Right atrium auricular region (tissue), 2 donors: ENCODE measurements around the gene CCDC192. TPM values are rescaled to one million over a fixed set of nuclear protein-coding genes. Genes with fewer than 3 reads are reported as not detected.

Experiments
- DNase-seq: peaks from one replicate; pipeline ENCODE4 v3.0.0-alpha.2; 2019; ENCODE audit warnings: low spot score
- H3K27ac ChIP-seq, 2 donors: fragments of 200-600 bp; sonication (generic); 1 replicate in 1 of 2; 2 replicates in 1 of 2; pipeline ENCODE4 v1.5.1; 2016 to 2019
- H3K27me3 ChIP-seq, 2 donors: fragments of 200-600 bp; sonication (generic); one replicate each; pipeline versions ENCODE4 v1.5.1 to v1.6.0; 2017 to 2019
- H3K36me3 ChIP-seq: fragments of 200-600 bp; sonication (generic); one replicate; pipeline ENCODE4 v1.5.1; 2016
- H3K4me1 ChIP-seq, 2 donors: fragments of 200-600 bp; sonication (generic); one replicate each; pipeline versions ENCODE4 v1.5.1 to v1.6.0; 2017 to 2019
- H3K4me3 ChIP-seq, 2 donors: fragments of 200-600 bp; sonication (generic); 1 replicate in 1 of 2; 2 replicates in 1 of 2; pipeline ENCODE4 v1.5.1; 2017 to 2019; ENCODE audit warnings: mild to moderate bottlenecking in 1 of 2, moderate library complexity in 1 of 2
- H3K9me3 ChIP-seq, 2 donors: fragments of 200-600 bp; sonication (generic); one replicate each; pipeline ENCODE4 v1.5.1; 2019
- total RNA-seq, 2 donors: library from RNA; depleted of rRNA; stranded (reverse); fragments of >200 nt; gene quantifications; one replicate each; pipeline ENCODE4 v1.1.0, GENCODE V29; 2016
- TF ChIP-seq, protein P1 (sequence below), 2 donors: fragments of 200-600 bp; sonication (generic); IDR thresholded peaks; one replicate each; pipeline ENCODE4 v1.5.1; 2019; ENCODE audit warnings: antibody characterized with exemption in 2 of 2

The CCDC192 gene
- total RNA-seq, 2 donors from 2014 or later = not detected

DNA sequence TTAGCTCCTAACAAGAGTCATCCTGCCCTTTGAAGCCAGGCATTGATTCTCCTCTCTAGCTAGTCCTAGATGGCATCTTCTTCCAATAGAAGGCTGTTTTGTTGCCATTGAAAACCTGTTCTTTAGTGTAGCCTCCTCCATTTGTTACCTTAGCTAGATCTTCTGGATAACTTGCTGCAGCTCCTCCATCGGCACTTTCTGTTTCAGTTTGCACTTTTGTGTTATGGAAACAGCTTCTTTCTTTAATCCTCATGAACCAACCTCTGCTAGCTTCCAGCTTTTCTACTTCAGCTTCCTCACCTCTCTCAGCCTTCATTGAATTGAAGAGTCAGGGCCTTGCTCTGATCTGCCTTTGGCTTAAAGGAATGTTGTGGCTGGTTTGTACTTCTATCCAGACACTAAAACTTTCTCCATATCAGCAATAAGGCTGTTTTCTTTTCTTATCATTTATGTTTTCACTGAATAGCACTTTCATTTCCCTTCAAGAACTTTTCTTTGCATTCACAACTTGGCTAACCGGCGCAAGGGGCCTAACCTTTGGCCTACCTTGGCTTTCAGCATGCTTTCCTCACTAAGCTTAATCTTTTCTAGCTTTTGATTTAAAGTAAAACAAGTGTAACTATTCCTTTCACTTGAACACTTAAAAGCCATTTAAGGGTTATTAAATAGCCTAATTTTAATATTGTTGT is 213.8 kb downstream of the CCDC192 start:
- H3K4me1 ChIP-seq = no peaks in the 10 kb centered on the region
- TF ChIP-seq, protein P1, sequence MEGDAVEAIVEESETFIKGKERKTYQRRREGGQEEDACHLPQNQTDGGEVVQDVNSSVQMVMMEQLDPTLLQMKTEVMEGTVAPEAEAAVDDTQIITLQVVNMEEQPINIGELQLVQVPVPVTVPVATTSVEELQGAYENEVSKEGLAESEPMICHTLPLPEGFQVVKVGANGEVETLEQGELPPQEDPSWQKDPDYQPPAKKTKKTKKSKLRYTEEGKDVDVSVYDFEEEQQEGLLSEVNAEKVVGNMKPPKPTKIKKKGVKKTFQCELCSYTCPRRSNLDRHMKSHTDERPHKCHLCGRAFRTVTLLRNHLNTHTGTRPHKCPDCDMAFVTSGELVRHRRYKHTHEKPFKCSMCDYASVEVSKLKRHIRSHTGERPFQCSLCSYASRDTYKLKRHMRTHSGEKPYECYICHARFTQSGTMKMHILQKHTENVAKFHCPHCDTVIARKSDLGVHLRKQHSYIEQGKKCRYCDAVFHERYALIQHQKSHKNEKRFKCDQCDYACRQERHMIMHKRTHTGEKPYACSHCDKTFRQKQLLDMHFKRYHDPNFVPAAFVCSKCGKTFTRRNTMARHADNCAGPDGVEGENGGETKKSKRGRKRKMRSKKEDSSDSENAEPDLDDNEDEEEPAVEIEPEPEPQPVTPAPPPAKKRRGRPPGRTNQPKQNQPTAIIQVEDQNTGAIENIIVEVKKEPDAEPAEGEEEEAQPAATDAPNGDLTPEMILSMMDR (IDR thresholded peaks at IDR 0.05) = no peak
- H3K27ac ChIP-seq = no peak overlapping the region
- H3K27me3 ChIP-seq = no peaks in the 10 kb centered on the region
- H3K9me3 ChIP-seq = no peaks in the 10 kb centered on the region
- H3K4me3 ChIP-seq = no peak overlapping the region
- no peaks in the 10 kb centered on the region for H3K36me3 ChIP-seq
- DNase-seq = no peak

DNA sequence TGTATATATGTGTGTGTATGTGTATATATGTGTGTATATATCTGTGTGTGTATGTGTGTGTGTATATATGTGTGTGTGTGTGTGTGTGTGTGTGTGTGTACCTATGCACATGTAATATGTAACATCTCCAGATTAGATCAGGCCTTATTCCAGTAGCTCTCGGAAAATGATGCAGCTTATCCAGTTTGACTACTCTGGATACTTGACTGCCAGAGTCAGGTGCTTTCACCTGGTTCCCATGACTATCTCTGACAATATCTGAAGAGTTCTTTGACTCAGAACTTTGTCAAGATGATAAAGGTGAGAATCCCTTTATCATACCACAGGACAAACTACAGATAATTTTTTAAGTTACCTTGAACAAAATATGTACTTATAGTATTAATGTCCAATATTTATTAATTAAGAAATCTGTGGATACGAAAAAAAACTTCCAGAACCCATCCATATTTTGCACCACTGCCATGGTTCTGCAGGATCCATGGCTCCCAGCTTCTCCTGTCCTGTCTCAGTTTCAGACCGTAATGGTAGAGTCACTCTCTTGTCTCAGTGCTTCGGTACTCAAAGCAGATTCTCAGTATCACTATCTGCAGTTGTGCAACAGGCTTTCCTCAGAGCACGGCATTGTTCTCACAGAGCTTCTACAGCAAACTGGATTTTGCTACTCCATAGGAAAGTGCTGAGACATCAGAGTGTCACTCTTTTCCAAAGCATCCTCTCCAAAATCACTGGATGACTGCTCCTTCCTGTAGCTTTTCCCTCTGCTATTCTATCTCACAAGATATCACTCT is 216.0 kb downstream of the CCDC192 start:
- Histone ChIP-seq H3K27me3 (no peaks in the 10 kb centered on the region), H3K9me3 (no peaks in the 10 kb centered on the region), H3K36me3 (no peaks in the 10 kb centered on the region), H3K4me1 (no peaks in the 10 kb centered on the region), H3K27ac (no peak overlapping the region), H3K4me3 (no peak overlapping the region)
- TF ChIP-seq, protein P1 (IDR thresholded peaks at IDR 0.05) = no peak
- DNase-seq = no peak

DNA sequence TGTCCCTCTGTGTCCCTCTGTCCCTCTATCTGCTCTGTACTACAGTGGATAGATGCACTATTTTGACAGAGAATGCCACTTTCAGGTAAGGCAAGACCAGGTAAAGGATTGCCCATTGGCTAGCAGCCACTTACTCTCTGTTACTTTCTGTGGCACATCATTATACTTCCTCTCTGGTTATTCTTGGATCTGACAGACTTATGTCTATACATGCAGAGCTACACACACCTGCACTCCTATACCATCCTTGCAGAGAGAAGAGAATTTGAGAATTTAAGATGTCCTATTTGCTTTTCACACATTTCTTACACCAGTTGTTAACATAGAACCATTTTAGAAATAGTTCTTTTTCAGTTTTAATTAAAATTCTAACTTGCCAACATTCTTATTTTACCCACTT is 216.6 kb downstream of the CCDC192 start:
- H3K4me1 ChIP-seq = no peaks in the 10 kb centered on the region
- no peak overlapping the region for H3K4me3 ChIP-seq
- TF ChIP-seq, protein P1 (IDR thresholded peaks at IDR 0.05) = no peak
- H3K27me3 ChIP-seq = no peaks in the 10 kb centered on the region
- H3K36me3 ChIP-seq = no peaks in the 10 kb centered on the region
- no peak for DNase-seq
- no peaks in the 10 kb centered on the region for H3K9me3 ChIP-seq
- no peak overlapping the region for H3K27ac ChIP-seq

DNA sequence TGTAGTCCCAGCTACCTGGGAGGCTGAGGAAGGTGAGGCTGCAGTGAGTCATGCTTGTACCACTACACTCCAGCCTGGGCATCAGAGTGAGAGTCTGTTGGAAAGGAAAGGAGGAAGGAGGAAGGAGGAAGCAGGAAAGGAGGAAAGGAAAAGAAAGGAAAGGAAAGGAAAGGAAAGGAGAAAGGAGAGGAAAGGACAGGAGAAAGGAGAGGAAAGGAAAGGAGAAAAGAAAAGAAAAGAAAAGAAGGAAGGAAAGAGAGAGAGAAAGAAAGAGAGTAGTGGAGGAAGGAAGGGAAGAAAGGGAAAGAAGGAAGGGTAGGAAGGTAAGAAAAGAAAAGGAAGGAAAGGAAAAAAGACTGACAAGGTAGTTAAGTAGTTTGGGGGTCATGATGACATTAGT is 217.7 kb downstream of the CCDC192 start:
- Histone ChIP-seq H3K4me3 (no peak overlapping the region), H3K4me1 (no peaks in the 10 kb centered on the region), H3K27ac (no peak overlapping the region), H3K27me3 (no peaks in the 10 kb centered on the region), H3K36me3 (no peaks in the 10 kb centered on the region), H3K9me3 (no peaks in the 10 kb centered on the region)
- TF ChIP-seq, protein P1 (IDR thresholded peaks at IDR 0.05) = no peak
- no peak for DNase-seq

DNA sequence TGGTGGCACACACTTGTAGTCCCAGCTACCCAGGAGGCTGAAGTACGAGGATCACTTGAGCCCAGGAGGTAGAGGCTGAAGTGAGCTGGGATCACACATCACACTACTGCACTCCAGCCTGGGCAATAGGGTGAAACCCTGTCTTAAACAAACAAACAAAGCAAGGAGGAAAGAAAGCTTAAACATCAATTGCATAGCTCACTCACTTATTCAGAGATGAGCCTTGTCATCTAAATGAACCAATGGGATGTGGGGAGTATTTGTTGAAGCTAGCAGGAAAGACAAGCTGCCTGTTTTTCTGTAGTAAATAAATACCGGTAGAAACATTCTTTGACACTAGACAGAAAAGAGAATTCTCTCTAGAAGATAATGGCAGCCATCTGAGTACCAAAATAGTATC is 219.4 kb downstream of the CCDC192 start:
- TF ChIP-seq, protein P1 (IDR thresholded peaks at IDR 0.05) = no peak
- no peak for DNase-seq

More for the DNA sequence above, 219.4 kb downstream of the CCDC192 start:
- H3K27ac ChIP-seq = no peak overlapping the region
- no peaks in the 10 kb centered on the region for H3K27me3 ChIP-seq
- no peaks in the 10 kb centered on the region for H3K36me3 ChIP-seq
- H3K4me1 ChIP-seq = no peaks in the 10 kb centered on the region
- H3K9me3 ChIP-seq = no peaks in the 10 kb centered on the region
- no peak overlapping the region for H3K4me3 ChIP-seq
